SK-N-SH treated with all-trans-retinoic acid at 6 μM for 48 hours (cell line): ENCODE measurements around the gene RTF2.

Source experiments
- ARNTL ChIP-seq: fragments of 450-650 bp; formaldehyde crosslinking; IDR thresholded peaks from 2 replicates; pipeline ENCODE4 v1.5.0; 2020; ENCODE audit warnings: low read depth, mild to moderate bottlenecking, moderate library complexity, borderline replicate concordance
- CREB5 ChIP-seq: fragments of 250-450 bp; sonication (Bioruptor Pico); IDR thresholded peaks from 2 replicates; pipeline ENCODE4 v1.5.1; 2020; ENCODE audit warnings: low read depth, mild to moderate bottlenecking, moderate library complexity
- CSDC2 ChIP-seq: fragments of 250-450 bp; sonication (Bioruptor Pico); IDR thresholded peaks from 2 replicates; pipeline ENCODE4 v1.5.0; 2020; ENCODE audit warnings: mild to moderate bottlenecking, moderate library complexity
- GLIS3 ChIP-seq: fragments of 250-450 bp; sonication (Bioruptor Pico); IDR thresholded peaks from 2 replicates; pipeline ENCODE4 v1.5.0; 2020; ENCODE audit warnings: mild to moderate bottlenecking, moderate library complexity
- ISL1 ChIP-seq: fragments of 250-450 bp; sonication (Bioruptor Pico); IDR thresholded peaks from 2 replicates; pipeline ENCODE4 v2.1.2; 2022; ENCODE audit warnings: mild to moderate bottlenecking, moderate library complexity
- OSR1 ChIP-seq: fragments of 250-450 bp; sonication (Bioruptor Pico); IDR thresholded peaks from 2 replicates; pipeline ENCODE4 v1.8.0; 2022; ENCODE audit warnings: moderate library complexity, mild to moderate bottlenecking, inconsistent platforms
- RARB ChIP-seq: fragments of 250-450 bp; sonication (Bioruptor Pico); IDR thresholded peaks from 2 replicates; pipeline ENCODE4 v1.8.0; 2021; ENCODE audit warnings: mild to moderate bottlenecking, moderate library complexity
- TOX ChIP-seq: fragments of 250-450 bp; sonication (Bioruptor Pico); IDR thresholded peaks from 2 replicates; pipeline ENCODE4 v1.8.0; 2021; ENCODE audit warnings: mild to moderate bottlenecking, moderate library complexity, borderline replicate concordance
- ZFP30 ChIP-seq: fragments of 450-650 bp; formaldehyde crosslinking; IDR thresholded peaks from 2 replicates; pipeline ENCODE4 v1.5.0; 2022; ENCODE audit warnings: mild to moderate bottlenecking, moderate library complexity
- ZNF565 ChIP-seq: fragments of 450-650 bp; formaldehyde crosslinking; conservative IDR thresholded peaks from 2 replicates; pipeline ENCODE4 v1.5.0; 2020; ENCODE audit warnings: low read depth, mild to moderate bottlenecking, moderate library complexity

GRCh38 chr20:56552911-56553629, 84.6 kb downstream of the RTF2 start:
- TF ChIP-seq GLIS3 (CRISPR knock-in tag) = no peak
- TF ChIP-seq OSR1 (CRISPR knock-in tag) = no peak
- no peak for TF ChIP-seq ARNTL
- no peak for TF ChIP-seq ZFP30
- TF ChIP-seq ISL1 (CRISPR knock-in tag) = no peak
- no peak for TF ChIP-seq TOX (CRISPR knock-in tag)
- TF ChIP-seq CREB5 = no peak
- TF ChIP-seq RARB (CRISPR knock-in tag) = no peak
- no peak for TF ChIP-seq CSDC2 (CRISPR knock-in tag)
- TF ChIP-seq ZNF565 (CRISPR knock-in tag) = no peak
